Chondrocyte (in vitro differentiated cells): ENCODE data around the gene TES. TPM values are rescaled to one million over a fixed set of nuclear protein-coding genes. Genes with fewer than 3 reads are reported as not detected.
A peak's percentile ranks its signal among the peaks of the same experiment; 100 is the strongest.

Experiments
- DNase-seq: peaks from one replicate; pipeline ENCODE4 v3.0.0; 2021; ENCODE audit warnings: mixed read lengths, low spot score
- H3K27ac Mint-ChIP-seq: one replicate; pipeline ENCODE4 v1.8.0; 2021; ENCODE audit warnings: mild to moderate bottlenecking, moderate library complexity, mixed read lengths; ENCODE audit not compliant: unreplicated experiment
- H3K27me3 Mint-ChIP-seq: 2 replicates; pipeline ENCODE4 v1.8.0; 2021; ENCODE audit warnings: low read depth, mixed read lengths
- H3K36me3 Mint-ChIP-seq: 2 replicates; pipeline ENCODE4 v1.8.0; 2021; ENCODE audit warnings: low read depth, mixed read lengths
- H3K4me1 Mint-ChIP-seq: 2 replicates; pipeline ENCODE4 v1.8.0; 2021; ENCODE audit warnings: low read depth, mild to moderate bottlenecking, mixed read lengths
- H3K4me3 Mint-ChIP-seq: one replicate; pipeline ENCODE4 v1.8.0; 2021; ENCODE audit warnings: mild to moderate bottlenecking, moderate library complexity, mixed read lengths; ENCODE audit not compliant: unreplicated experiment
- H3K9me3 Mint-ChIP-seq: 2 replicates; pipeline ENCODE4 v1.8.0; 2021; ENCODE audit warnings: low read depth, mixed read lengths
- CTCF ChIP-seq: fragments of 200-600 bp; sonication (generic); IDR thresholded peaks from 2 replicates; pipeline ENCODE4 v1.5.0; 2021; ENCODE audit warnings: antibody characterized with exemption, mild to moderate bottlenecking, moderate library complexity
- total RNA-seq: library from RNA; stranded (reverse); gene quantifications from 3 replicates; pipeline ENCODE4 v1.2.1, GENCODE V29; 2021

TES gene
- total RNA-seq, 1 donor from 2014 or later: 261 TPM

- Mint-ChIP-seq H3K9me3 (peaks cover 9% of the 10 kb centered on the region), H3K27me3 (no peaks in the 10 kb centered on the region), H3K36me3 (peaks cover 8% of the 10 kb centered on the region), H3K4me3 (no peak overlapping the region), H3K4me1 (peaks cover 48% of the 10 kb centered on the region), H3K27ac (peak overlapping the region; percentile 86)
- no peak for DNase-seq
- TF ChIP-seq CTCF: peak; percentile 3
These were observed 33.3 kb upstream of the TES start for GRCh38 chr7:116177009-116177408.

GRCh38 chr7:116180302-116180701 lies 30.0 kb upstream of the TES start:
- peaks cover 36% of the 10 kb centered on the region for H3K4me1 Mint-ChIP-seq
- H3K4me3 Mint-ChIP-seq: no peak overlapping the region
- peaks cover 13% of the 10 kb centered on the region for H3K9me3 Mint-ChIP-seq
- no peak for DNase-seq
- TF ChIP-seq CTCF: peak; percentile 94
- H3K36me3 Mint-ChIP-seq: peaks cover 7% of the 10 kb centered on the region
- H3K27ac Mint-ChIP-seq: no peak overlapping the region
- no peaks in the 10 kb centered on the region for H3K27me3 Mint-ChIP-seq

DNA sequence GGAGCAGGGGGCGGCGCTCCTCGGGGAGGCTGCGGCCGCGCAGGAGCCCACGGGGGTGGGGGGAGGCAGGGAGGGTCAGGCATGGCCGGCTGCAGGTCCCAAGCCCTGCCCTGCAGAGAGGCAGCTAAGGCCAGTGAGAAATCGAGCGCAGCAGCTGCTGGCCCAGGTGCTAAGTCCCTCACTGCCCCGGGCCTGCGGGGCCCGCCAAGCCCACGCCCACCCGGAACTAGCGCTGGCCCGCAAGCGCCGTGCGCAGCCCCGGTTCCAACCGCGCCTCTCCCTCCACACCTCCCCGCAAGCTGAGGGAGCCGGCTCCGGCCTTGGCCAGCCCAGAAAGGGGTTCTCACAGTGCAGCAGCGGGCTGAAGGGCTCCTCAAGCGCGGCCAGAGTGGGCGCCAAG lies 28.3 kb upstream of the TES start:
- Mint-ChIP-seq H3K4me3 (no peak overlapping the region), H3K27me3 (no peaks in the 10 kb centered on the region), H3K36me3 (peaks cover 3% of the 10 kb centered on the region), H3K4me1 (peaks cover 22% of the 10 kb centered on the region), H3K27ac (no peak overlapping the region), H3K9me3 (peaks cover 9% of the 10 kb centered on the region)
- peak; percentile 72 for DNase-seq
- TF ChIP-seq CTCF: no peak

- peaks cover 1% of the 10 kb centered on the region for H3K4me1 Mint-ChIP-seq
- H3K4me3 Mint-ChIP-seq: no peak overlapping the region
- peaks cover 3% of the 10 kb centered on the region for H3K36me3 Mint-ChIP-seq
- no peak overlapping the region for H3K27ac Mint-ChIP-seq
- peak; percentile 63 for DNase-seq
- no peaks in the 10 kb centered on the region for H3K27me3 Mint-ChIP-seq
- no peak for TF ChIP-seq CTCF
- peaks cover 19% of the 10 kb centered on the region for H3K9me3 Mint-ChIP-seq
These were observed 24.9 kb upstream of the TES start for GRCh38 chr7:116185450-116185849.

GRCh38 chr7:116185956-116186355 lies 24.4 kb upstream of the TES start:
- Mint-ChIP-seq H3K9me3 (peaks cover 19% of the 10 kb centered on the region), H3K4me1 (no peaks in the 10 kb centered on the region), H3K36me3 (peaks cover 3% of the 10 kb centered on the region), H3K4me3 (no peak overlapping the region), H3K27me3 (no peaks in the 10 kb centered on the region), H3K27ac (no peak overlapping the region)
- TF ChIP-seq CTCF: no peak
- DNase-seq: no peak
